MM.1S (cell line): ENCODE results near the gene PARD3.

Source experiments
- DNase-seq: peaks from one replicate; pipeline ENCODE4 v3.0.0-alpha.2; 2015
- H2AFZ ChIP-seq: fragments of 300-600 bp; sonication (generic); 2 replicates; pipeline ENCODE4 v1.6.0; 2016; ENCODE audit warnings: antibody characterized with exemption, low read length
- H3F3A ChIP-seq: fragments of 300-600 bp; sonication (generic); 2 replicates; pipeline ENCODE4 v1.6.1; 2016; ENCODE audit warnings: mild to moderate bottlenecking, antibody characterized with exemption, low read length, moderate library complexity, mixed read lengths; ENCODE audit not compliant: insufficient read depth
- H3K27ac ChIP-seq: fragments of 300-600 bp; sonication (generic); 2 replicates; pipeline ENCODE4 v1.5.1; 2016; ENCODE audit warnings: mild to moderate bottlenecking, low read length
- H3K27me3 ChIP-seq: fragments of 300-600 bp; sonication (generic); replicated peaks from 2 replicates; pipeline ENCODE4 v1.6.0; 2016; ENCODE audit warnings: low read length; ENCODE audit not compliant: insufficient read depth
- H3K36me3 ChIP-seq: fragments of 300-600 bp; sonication (generic); replicated peaks from 2 replicates; pipeline ENCODE4 v1.6.1; 2016; ENCODE audit warnings: mild to moderate bottlenecking, low read length, mixed read lengths; ENCODE audit not compliant: insufficient read depth
- H3K4me1 ChIP-seq: fragments of 300-600 bp; sonication (generic); 2 replicates; pipeline ENCODE4 v1.6.1; 2016; ENCODE audit warnings: low read length, mixed read lengths
- H3K4me2 ChIP-seq: fragments of 300-600 bp; sonication (generic); 2 replicates; pipeline ENCODE4 v1.6.0; 2016; ENCODE audit warnings: low read depth, low read length
- H3K4me3 ChIP-seq: fragments of 300-600 bp; sonication (generic); 2 replicates; pipeline ENCODE4 v1.5.1; 2016; ENCODE audit warnings: low read length, mixed read lengths
- H3K79me2 ChIP-seq: fragments of 300-600 bp; sonication (generic); 2 replicates; pipeline ENCODE4 v1.6.1; 2016; ENCODE audit warnings: mixed run types, low read length, mixed read lengths
- H3K9ac ChIP-seq: fragments of 300-600 bp; sonication (generic); 2 replicates; pipeline ENCODE4 v1.6.1; 2016; ENCODE audit warnings: low read length, mixed read lengths
- H3K9me2 ChIP-seq: fragments of 300-600 bp; sonication (generic); replicated peaks from 2 replicates; pipeline ENCODE4 v1.6.1; 2016; ENCODE audit warnings: mild to moderate bottlenecking, low read length, mixed read lengths; ENCODE audit not compliant: insufficient read depth
- H3K9me3 ChIP-seq: fragments of 300-600 bp; sonication (generic); replicated peaks from 2 replicates; pipeline ENCODE4 v1.6.1; 2016; ENCODE audit warnings: mild to moderate bottlenecking, low read length, mixed read lengths; ENCODE audit not compliant: insufficient read depth
- H4K20me1 ChIP-seq: fragments of 300-600 bp; sonication (generic); 2 replicates; pipeline ENCODE4 v1.6.1; 2016; ENCODE audit warnings: mild to moderate bottlenecking, low read length, moderate library complexity, mixed read lengths; ENCODE audit not compliant: insufficient read depth
- CTCF ChIP-seq: fragments of 300-600 bp; sonication (generic); IDR thresholded peaks from 2 replicates; pipeline ENCODE4 v1.5.1; 2016; ENCODE audit warnings: antibody characterized with exemption, low read length, mixed read lengths
- EZH2 ChIP-seq: fragments of 300-600 bp; sonication (generic); optimal IDR thresholded peaks from 2 replicates; pipeline ENCODE3; 2017; ENCODE audit warnings: low read depth, mild to moderate bottlenecking, antibody characterized with exemption, low read length, mixed read lengths
- EZH2phosphoT487 ChIP-seq: fragments of 300-600 bp; sonication (generic); IDR thresholded peaks from 2 replicates; pipeline ENCODE4 v1.6.1; 2018; ENCODE audit warnings: antibody characterized with exemption, low read length

PARD3 gene

DNA sequence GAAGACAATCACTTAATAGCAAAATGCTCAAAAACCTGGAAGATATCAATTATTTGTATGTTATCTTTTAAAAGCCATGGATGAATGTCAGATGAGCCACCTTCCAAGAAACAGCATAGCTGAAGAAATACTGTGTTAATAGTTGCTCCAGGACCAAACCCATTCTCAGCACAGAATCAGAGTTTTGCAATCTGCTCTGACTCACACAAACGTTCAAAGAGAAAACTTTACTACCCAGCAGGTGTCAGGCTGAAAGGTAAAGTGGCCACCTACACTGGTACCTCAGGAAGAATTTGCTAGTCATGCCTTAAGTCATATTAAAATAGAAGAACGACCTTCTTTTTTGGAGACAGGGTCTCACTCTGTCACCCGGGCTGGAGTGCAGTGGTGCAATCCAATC lies 526.5 kb downstream of the PARD3 start:
- H3K9ac ChIP-seq = no peak overlapping the region
- no peaks in the 10 kb centered on the region for H3K9me2 ChIP-seq
- H3K4me2 ChIP-seq = no peak overlapping the region
- no peaks in the 10 kb centered on the region for H3F3A ChIP-seq
- no peaks in the 10 kb centered on the region for H3K4me1 ChIP-seq
- no peak overlapping the region for H2AFZ ChIP-seq
- no peaks in the 10 kb centered on the region for H3K79me2 ChIP-seq
- TF ChIP-seq EZH2 (no peak), CTCF (no peak), EZH2phosphoT487 (no peak)
- no peak overlapping the region for H3K27ac ChIP-seq
- H3K9me3 ChIP-seq = no peaks in the 10 kb centered on the region
- DNase-seq = no peak
- no peaks in the 10 kb centered on the region for H3K36me3 ChIP-seq
- no peaks in the 10 kb centered on the region for H4K20me1 ChIP-seq
- no peaks in the 10 kb centered on the region for H3K27me3 ChIP-seq
- no peak overlapping the region for H3K4me3 ChIP-seq

DNA sequence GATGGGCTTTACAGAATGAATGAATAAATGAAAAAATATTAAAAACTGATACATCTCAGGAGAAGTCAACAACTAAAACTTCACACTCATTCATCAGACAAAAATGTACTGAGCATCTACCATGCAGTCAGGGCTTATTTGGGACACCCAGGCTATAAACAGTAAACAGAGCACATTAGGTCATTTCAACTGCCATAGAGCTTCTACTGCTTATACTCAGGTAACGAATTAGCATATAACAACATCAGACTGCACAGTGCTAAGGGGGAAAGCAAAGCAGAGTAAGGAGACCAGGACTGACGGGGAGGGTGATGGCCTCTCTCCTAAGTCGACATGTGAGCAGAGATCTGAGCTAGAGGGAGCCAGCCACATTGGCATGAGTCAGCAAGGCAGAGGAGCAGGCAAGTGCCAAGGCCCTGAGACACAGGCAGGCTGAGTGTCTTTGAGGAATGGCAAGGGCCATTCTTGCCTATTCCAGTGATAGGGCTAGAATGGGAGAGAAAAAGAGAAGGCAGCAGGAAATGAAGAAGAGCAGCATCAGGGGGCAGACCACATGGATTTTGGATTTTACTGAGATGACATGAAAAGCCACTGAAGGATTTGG lies 528.9 kb downstream of the PARD3 start:
- Histone ChIP-seq H4K20me1 (no peaks in the 10 kb centered on the region), H3K9ac (no peak overlapping the region), H3K27me3 (no peaks in the 10 kb centered on the region), H3F3A (no peaks in the 10 kb centered on the region), H3K79me2 (no peaks in the 10 kb centered on the region), H3K4me3 (no peak overlapping the region), H2AFZ (no peak overlapping the region), H3K27ac (no peak overlapping the region), H3K9me2 (no peaks in the 10 kb centered on the region), H3K36me3 (no peaks in the 10 kb centered on the region), H3K4me1 (peaks cover 7% of the 10 kb centered on the region; the same call in 1 of the 2 replicates), H3K4me2 (no peak overlapping the region), H3K9me3 (no peaks in the 10 kb centered on the region)
- TF ChIP-seq EZH2 (no peak), CTCF (no peak), EZH2phosphoT487 (no peak)
- no peak for DNase-seq

DNA sequence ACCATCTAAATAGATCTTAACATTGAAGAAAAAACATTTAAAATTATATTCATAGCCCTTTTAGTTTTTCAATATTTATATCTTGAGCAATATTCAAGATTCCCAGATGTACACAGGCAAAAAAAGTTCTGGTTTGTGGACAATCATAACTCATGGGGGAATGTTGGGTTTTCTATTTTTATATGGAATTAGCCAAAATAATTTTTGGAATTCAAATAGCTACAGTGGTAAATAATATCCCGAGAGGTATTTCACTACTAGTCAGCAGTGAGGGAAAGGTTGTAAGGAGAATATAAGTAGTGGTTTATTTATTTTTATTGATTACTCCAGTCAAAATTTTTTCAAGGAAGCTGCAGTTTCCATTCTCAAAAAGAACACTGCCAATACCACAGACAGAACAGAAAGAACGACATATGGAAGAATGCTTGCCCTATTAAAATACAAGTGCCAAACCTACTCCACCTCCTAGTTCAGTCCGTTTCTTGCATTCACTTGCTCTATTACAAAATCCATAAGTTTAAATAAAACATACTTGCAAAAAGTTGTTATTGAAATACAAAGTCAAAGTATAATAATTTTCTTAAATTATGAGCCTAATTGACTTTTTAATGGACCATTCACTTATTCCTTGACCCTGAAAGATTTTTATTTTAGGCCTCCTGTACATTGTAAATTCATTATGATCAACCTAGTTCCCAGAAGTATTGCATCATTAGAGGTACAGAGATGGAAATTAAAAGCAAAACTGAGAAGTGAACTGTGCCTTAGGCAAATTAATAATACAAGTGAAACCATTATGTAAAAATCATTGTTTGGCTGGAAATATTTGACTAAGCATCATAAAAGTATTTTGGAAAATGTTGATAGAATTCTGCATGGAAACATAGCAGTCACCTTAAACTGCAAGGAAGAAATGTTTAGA lies 533.2 kb downstream of the PARD3 start:
- peaks cover 7% of the 10 kb centered on the region; the same call in 1 of the 2 replicates for H3K4me1 ChIP-seq

More for the DNA sequence above, 533.2 kb downstream of the PARD3 start:
- Histone ChIP-seq H2AFZ (no peak overlapping the region), H3K9ac (no peak overlapping the region), H3K9me3 (no peaks in the 10 kb centered on the region), H3K36me3 (no peaks in the 10 kb centered on the region), H3K4me2 (no peak overlapping the region), H3K4me3 (no peak overlapping the region), H4K20me1 (no peaks in the 10 kb centered on the region), H3K27me3 (no peaks in the 10 kb centered on the region), H3K79me2 (no peaks in the 10 kb centered on the region), H3F3A (no peaks in the 10 kb centered on the region), H3K27ac (no peak overlapping the region), H3K9me2 (no peaks in the 10 kb centered on the region)
- no peak for TF ChIP-seq CTCF
- DNase-seq = no peak
